OCI-LY7 (cell line): ENCODE data around the gene SIPA1L3. TPM values are rescaled to one million over a fixed set of nuclear protein-coding genes. Genes with fewer than 3 reads are reported as not detected.

Experiments used
- BruUV-seq: library from RNA; stranded (reverse); fragments of 400-500 nt; replicated peaks from 2 replicates; lab custom pipeline; 2021; lab: Mats Ljungman, UMichigan
- CTCF ChIA-PET: fragments of 300-600 bp; sonication (Branson Sonifier 250); formaldehyde crosslinking; loops from one replicate; lab custom pipeline; 2022; ENCODE audit warnings: antibody characterized with exemption; ENCODE audit not compliant: unreplicated experiment; lab: Charles Lee
- POLR2A ChIA-PET: fragments of 300-600 bp; sonication (Branson Sonifier 250); formaldehyde crosslinking; loops from one replicate; lab custom pipeline; 2022; ENCODE audit warnings: antibody characterized with exemption; lab: Charles Lee
- DNase-seq: peaks from one replicate; pipeline ENCODE4 v3.0.0-alpha.2; 2015; ENCODE audit warnings: low spot score
- H2AFZ ChIP-seq: fragments of 200-600 bp; sonication (generic), shearing (Covaris generic); 2 replicates; pipeline ENCODE4 v1.6.1; 2014; ENCODE audit warnings: mild to moderate bottlenecking, antibody characterized with exemption, low read length, moderate library complexity
- H3K27ac ChIP-seq: fragments of 200-600 bp; sonication (generic); 2 replicates; pipeline ENCODE4 v1.5.1; 2014; ENCODE audit warnings: mixed run types, low read depth, mild to moderate bottlenecking, moderate library complexity, low read length, inconsistent platforms; ENCODE audit not compliant: poor library complexity, severe bottlenecking
- H3K36me3 ChIP-seq: fragments of 200-600 bp; sonication (generic); 2 replicates; pipeline ENCODE4 v1.6.1; 2014; ENCODE audit warnings: mild to moderate bottlenecking, antibody characterized with exemption, low read length, moderate library complexity, mixed read lengths; ENCODE audit not compliant: insufficient read depth
- H3K4me1 ChIP-seq: fragments of 200-600 bp; sonication (generic); 2 replicates; pipeline ENCODE4 v1.5.1; 2014; ENCODE audit warnings: mild to moderate bottlenecking, low read length; ENCODE audit not compliant: insufficient read depth, poor library complexity, severe bottlenecking
- H3K4me2 ChIP-seq: fragments of 200-600 bp; sonication (generic); 2 replicates; pipeline ENCODE4 v1.6.1; 2014; ENCODE audit warnings: mild to moderate bottlenecking, low read length
- H3K4me3 ChIP-seq: fragments of 200-600 bp; sonication (generic); 2 replicates; pipeline ENCODE4 v1.5.1; 2014; ENCODE audit warnings: mild to moderate bottlenecking, low read depth, low read length; ENCODE audit not compliant: poor library complexity, severe bottlenecking
- H3K79me2 ChIP-seq: fragments of 200-600 bp; sonication (generic); 2 replicates; pipeline ENCODE4 v1.6.1; 2016; ENCODE audit warnings: low read depth, mild to moderate bottlenecking, low read length, moderate library complexity, mixed read lengths; ENCODE audit not compliant: insufficient read depth
- H3K9me2 ChIP-seq: fragments of 200-600 bp; sonication (generic); 2 replicates; pipeline ENCODE4 v1.6.1; 2016; ENCODE audit warnings: mild to moderate bottlenecking, low read length, mixed read lengths; ENCODE audit not compliant: insufficient read depth
- H3K9me3 ChIP-seq: fragments of 200-600 bp; sonication (generic); 2 replicates; pipeline ENCODE4 v1.6.1; 2014; ENCODE audit warnings: mild to moderate bottlenecking, mixed run types, low read length, mixed read lengths
- H4K20me1 ChIP-seq: fragments of 200-600 bp; sonication (generic); 2 replicates; pipeline ENCODE4 v1.6.1; 2014; ENCODE audit warnings: mild to moderate bottlenecking, antibody characterized with exemption, low read length, moderate library complexity, mixed read lengths; ENCODE audit not compliant: insufficient read depth
- CTCF ChIP-seq: fragments of 200-600 bp; sonication (generic); conservative IDR thresholded peaks from 2 replicates; pipeline ENCODE4 v1.5.1; 2014; ENCODE audit warnings: mild to moderate bottlenecking, antibody characterized with exemption, low read length, moderate library complexity, mixed read lengths
- EZH2phosphoT487 ChIP-seq: fragments of 200-600 bp; sonication (generic); IDR thresholded peaks from 2 replicates; pipeline ENCODE4 v1.6.1; 2018; ENCODE audit warnings: low read depth, borderline replicate concordance, mild to moderate bottlenecking, mixed run types, antibody characterized with exemption, low read length, moderate library complexity, mixed read lengths
- intact Hi-C: fragments of 100-400 bp; cut with micrococcal nuclease; formaldehyde crosslinking; loops from one replicate; pipeline ENCODE4 v1.10.0; 2022; ENCODE audit not compliant: unreplicated experiment
- total RNA-seq, 2 experiments: library from RNA; depleted of rRNA in 1 of 2; stranded (reverse); fragments of >200 nt in 1 of 2; shearing (Covaris generic) in 1 of 2; gene quantifications; 2 replicates each; pipeline ENCODE4 v1.2.3, GENCODE V29; 2014 to 2022

SIPA1L3 gene
- total RNA-seq, 2 experiments from 2014 or later = 21.2 to 84.4 TPM

DNA sequence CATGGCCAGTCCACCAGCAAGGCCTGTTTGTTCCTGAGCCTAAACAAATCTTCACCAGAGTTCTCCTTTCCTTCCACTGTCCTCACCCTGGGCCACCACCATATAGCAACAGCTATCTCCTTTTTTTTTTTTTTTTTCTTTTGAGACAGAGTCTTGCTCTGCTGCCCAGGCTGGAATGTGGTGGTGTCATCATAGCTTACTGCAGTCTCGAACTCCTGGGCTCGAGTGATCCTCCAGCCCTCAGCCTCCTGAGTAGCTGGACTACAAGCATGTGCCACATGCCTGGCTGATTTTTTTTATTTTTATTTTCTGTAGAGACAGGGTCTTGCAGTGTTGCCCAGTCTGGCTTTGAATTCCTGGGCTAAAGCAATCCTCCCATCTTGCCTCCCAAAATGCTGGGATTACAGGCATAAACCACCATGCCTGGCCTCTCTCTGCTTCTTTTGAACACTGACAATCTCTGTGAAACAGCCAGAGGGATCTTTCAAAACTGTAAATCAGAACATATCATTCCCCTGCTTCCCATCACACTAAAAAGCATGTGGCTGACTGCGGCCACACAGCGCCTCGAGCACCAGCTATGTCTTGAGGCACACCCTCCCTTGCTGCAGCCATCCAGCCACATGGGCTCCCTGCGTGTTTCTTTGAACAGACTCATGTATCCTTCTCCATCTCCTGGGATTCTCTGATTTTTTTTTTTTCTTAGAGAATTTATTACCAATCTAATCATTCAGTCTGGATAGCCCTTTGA is 110.6 kb downstream of the SIPA1L3 start:
- Histone ChIP-seq H3K4me1 (peaks cover 12% of the 10 kb centered on the region), H3K4me3 (no peak overlapping the region), H2AFZ (no peak overlapping the region), H3K27ac (no peak overlapping the region), H3K79me2 (no peaks in the 10 kb centered on the region), H4K20me1 (no peaks in the 10 kb centered on the region; the same call in 1 of the 2 replicates), H3K9me2 (no peaks in the 10 kb centered on the region), H3K36me3 (no peaks in the 10 kb centered on the region), H3K9me3 (no peaks in the 10 kb centered on the region), H3K4me2 (no peak overlapping the region)
- BruUV-seq = no TSS peak
- ChIA-PET POLR2A (interaction anchor here (0.8 to 1.2 kb wide), 2 partner anchors 13 to 17 kb away, joined by 3 read pairs; no protein-coding TSS in a partner anchor), CTCF (no interaction called here)
- DNase-seq = no peak
- no peak for TF ChIP-seq CTCF
- TF ChIP-seq EZH2phosphoT487 = no peak
- intact Hi-C loops = no loop called here

DNA sequence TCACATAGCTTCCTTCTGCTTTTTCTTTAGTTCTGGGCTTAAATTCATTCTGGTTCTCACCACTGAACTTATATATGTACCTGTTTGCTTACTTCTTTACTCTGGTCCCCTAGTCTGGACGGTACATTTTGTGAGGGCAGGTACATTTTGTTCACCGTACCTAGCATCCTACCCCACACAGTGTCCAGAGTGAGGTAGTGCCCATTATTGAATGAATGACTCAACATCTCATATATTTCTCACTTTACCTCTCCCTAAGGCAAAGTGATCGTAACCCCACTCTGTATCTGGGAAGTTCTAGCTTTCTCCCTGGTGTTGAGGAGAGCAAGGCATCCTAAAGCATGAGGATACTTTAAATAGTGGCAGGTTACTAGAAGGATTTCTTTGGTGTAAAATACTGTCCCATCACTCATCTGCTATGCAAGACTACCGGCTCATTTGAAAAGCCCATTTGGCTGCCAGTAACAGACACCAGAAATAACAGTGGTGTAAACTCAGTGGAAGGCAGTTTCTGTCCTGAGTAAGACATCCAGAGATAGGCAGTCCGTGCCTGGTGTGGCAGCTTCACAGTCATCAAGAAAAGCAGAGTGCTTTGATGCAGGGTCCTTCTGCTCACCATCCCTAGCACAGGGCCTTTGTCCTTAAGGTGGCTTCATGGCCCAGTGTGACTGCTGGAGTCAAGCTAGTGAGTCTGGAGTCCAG is 111.8 kb downstream of the SIPA1L3 start:
- intact Hi-C loops = no loop called here
- Histone ChIP-seq H3K36me3 (no peaks in the 10 kb centered on the region), H4K20me1 (no peaks in the 10 kb centered on the region; the same call in 1 of the 2 replicates), H3K4me1 (peaks cover 8% of the 10 kb centered on the region), H3K27ac (no peak overlapping the region), H2AFZ (no peak overlapping the region), H3K4me3 (no peak overlapping the region), H3K9me2 (no peaks in the 10 kb centered on the region), H3K79me2 (no peaks in the 10 kb centered on the region), H3K9me3 (no peaks in the 10 kb centered on the region), H3K4me2 (no peak overlapping the region)
- CTCF ChIA-PET = interaction anchor here (0.8 kb wide), 1 partner anchor 15 kb away, joined by 4 read pairs; no protein-coding TSS in a partner anchor
- no TSS peak for BruUV-seq
- TF ChIP-seq EZH2phosphoT487 (no peak), CTCF (no peak)
- DNase-seq = no peak
- POLR2A ChIA-PET = interaction anchor here (1.1 to 2.0 kb wide), 2 partner anchors 9 to 10 kb away, joined by 3 to 7 read pairs; no protein-coding TSS in a partner anchor
